HEK293T (cell line): ENCODE data around the gene FSCN2.

ENCODE experiments used
- CTCF ChIA-PET: fragments of 350-600 bp; formaldehyde crosslinking; extraction: SDS; loops from one replicate; lab custom pipeline; 2021; ENCODE audit warnings: antibody characterized with exemption, inconsistent platforms; lab: Yijun Ruan, JAX
- POLR2A ChIA-PET: fragments of 350-600 bp; formaldehyde crosslinking; extraction: SDS; loops from one replicate; lab custom pipeline; 2020; ENCODE audit warnings: antibody characterized with exemption, inconsistent platforms; lab: Yijun Ruan, JAX
- DNase-seq: peaks from one replicate; pipeline ENCODE4 v3.0.0; 2012; ENCODE audit warnings: mixed read lengths; ENCODE audit errors: extremely low spot score
- ARNT ChIP-seq: fragments of 450-650 bp; IDR thresholded peaks from 2 replicates; pipeline ENCODE4 v1.6.1; 2017; ENCODE audit warnings: mild to moderate bottlenecking
- BHLHE40 ChIP-seq: fragments of 450-650 bp; IDR thresholded peaks from 2 replicates; pipeline ENCODE4 v1.6.1; 2016; ENCODE audit warnings: mild to moderate bottlenecking, moderate library complexity, borderline replicate concordance
- CTBP1 ChIP-seq: fragments of 450-650 bp; IDR thresholded peaks from 2 replicates; pipeline ENCODE4 v1.6.1; 2016; ENCODE audit warnings: borderline replicate concordance
- ELF4 ChIP-seq: fragments of 450-650 bp; IDR thresholded peaks from 2 replicates; pipeline ENCODE4 v1.6.1; 2017; ENCODE audit warnings: antibody characterized with exemption
- FOXA1 ChIP-seq: fragments of 450-650 bp; IDR thresholded peaks from 2 replicates; pipeline ENCODE4 v1.6.1; 2016; ENCODE audit warnings: mild to moderate bottlenecking
- FOXK2 ChIP-seq: fragments of 450-650 bp; IDR thresholded peaks from 2 replicates; pipeline ENCODE4 v1.6.1; 2016; ENCODE audit warnings: mild to moderate bottlenecking
- FOXM1 ChIP-seq: fragments of 450-650 bp; IDR thresholded peaks from 2 replicates; pipeline ENCODE4 v1.6.1; 2017; ENCODE audit warnings: mild to moderate bottlenecking, borderline replicate concordance
- HDGF ChIP-seq: fragments of 450-650 bp; IDR thresholded peaks from 2 replicates; pipeline ENCODE4 v1.6.1; 2017; ENCODE audit warnings: antibody characterized with exemption, borderline replicate concordance
- L3MBTL2 ChIP-seq: fragments of 450-650 bp; conservative IDR thresholded peaks from 2 replicates; pipeline ENCODE4 v1.6.1; 2016; ENCODE audit warnings: mild to moderate bottlenecking
- LEF1 ChIP-seq: fragments of 450-650 bp; IDR thresholded peaks from 2 replicates; pipeline ENCODE4 v1.6.1; 2017; ENCODE audit warnings: mild to moderate bottlenecking, borderline replicate concordance
- NFRKB ChIP-seq: fragments of 450-650 bp; IDR thresholded peaks from 2 replicates; pipeline ENCODE4 v1.6.1; 2016; ENCODE audit warnings: mild to moderate bottlenecking, moderate library complexity
- SP1 ChIP-seq: fragments of 450-650 bp; IDR thresholded peaks from 2 replicates; pipeline ENCODE4 v1.6.1; 2017
- SUZ12 ChIP-seq: fragments of 450-650 bp; IDR thresholded peaks from 2 replicates; pipeline ENCODE4 v1.6.1; 2016; ENCODE audit warnings: mild to moderate bottlenecking
- TARDBP ChIP-seq: fragments of 450-650 bp; IDR thresholded peaks from 2 replicates; pipeline ENCODE4 v1.6.1; 2016
- ZNF384 ChIP-seq: fragments of 450-650 bp; IDR thresholded peaks from 2 replicates; pipeline ENCODE4 v1.6.1; 2016
- TF ChIP-seq, protein P1 (sequence below): fragments of 450-650 bp; IDR thresholded peaks from 2 replicates; pipeline ENCODE4 v1.6.1; 2016

Gene FSCN2

GRCh38 chr17:81517009-81517338 is 11.2 kb upstream of the FSCN2 start:
- DNase-seq, result no peak
- CTCF ChIA-PET, result no interaction called here
- TF ChIP-seq ARNT (no peak), CTBP1 (no peak), FOXM1 (no peak)
- POLR2A ChIA-PET, result interaction anchor here (0.8 to 7.5 kb wide), 2 partner anchors 19 to 26 kb away, joined by 3 to 66 read pairs; no protein-coding TSS in a partner anchor

GRCh38 chr17:81517339-81518112 is 10.7 kb upstream of the FSCN2 start:
- TF ChIP-seq FOXK2 (no peak), CTBP1 (no peak), L3MBTL2 (no peak), LEF1 (no peak), ARNT (no peak), ELF4 (no peak), TARDBP (no peak), FOXA1 (no peak), SP1 (no peak), HDGF (no peak), ZNF384 (no peak), SUZ12 (no peak), BHLHE40 (no peak)
- TF ChIP-seq, protein P1, sequence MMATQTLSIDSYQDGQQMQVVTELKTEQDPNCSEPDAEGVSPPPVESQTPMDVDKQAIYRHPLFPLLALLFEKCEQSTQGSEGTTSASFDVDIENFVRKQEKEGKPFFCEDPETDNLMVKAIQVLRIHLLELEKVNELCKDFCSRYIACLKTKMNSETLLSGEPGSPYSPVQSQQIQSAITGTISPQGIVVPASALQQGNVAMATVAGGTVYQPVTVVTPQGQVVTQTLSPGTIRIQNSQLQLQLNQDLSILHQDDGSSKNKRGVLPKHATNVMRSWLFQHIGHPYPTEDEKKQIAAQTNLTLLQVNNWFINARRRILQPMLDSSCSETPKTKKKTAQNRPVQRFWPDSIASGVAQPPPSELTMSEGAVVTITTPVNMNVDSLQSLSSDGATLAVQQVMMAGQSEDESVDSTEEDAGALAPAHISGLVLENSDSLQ, result no peak
- ChIA-PET POLR2A (interaction anchor here (1.8 to 7.5 kb wide), 2 partner anchors 27 to 35 kb away, joined by 6 to 66 read pairs; partner anchors contain the start of gene FAAP100), CTCF (interaction anchor here (1.4 kb wide), 1 partner anchor 33 kb away, joined by 4 read pairs; no protein-coding TSS in a partner anchor)
- no peak for DNase-seq

GRCh38 chr17:81518113-81518784 is 9.9 kb upstream of the FSCN2 start:
- no peak for DNase-seq
- TF ChIP-seq FOXK2 (no peak), ZNF384 (no peak)
- ChIA-PET POLR2A (interaction anchor here (1.8 to 7.5 kb wide), 2 partner anchors 28 to 34 kb away, joined by 6 to 66 read pairs; partner anchors contain the start of gene FAAP100), CTCF (interaction anchor here (1.4 kb wide), 1 partner anchor 34 kb away, joined by 4 read pairs; no protein-coding TSS in a partner anchor)

GRCh38 chr17:81518785-81519283 is 9.3 kb upstream of the FSCN2 start:
- TF ChIP-seq FOXA1 (no peak), LEF1 (no peak), BHLHE40 (no peak), ARNT (no peak), TARDBP (no peak), SP1 (no peak), FOXM1 (no peak), ELF4 (no peak), CTBP1 (no peak)
- TF ChIP-seq, protein P1, result no peak
- DNase-seq, result no peak
- POLR2A ChIA-PET, result interaction anchor here (1.8 kb wide), 1 partner anchor 33 kb away, joined by 6 read pairs; the partner anchor contains the start of gene FAAP100
- CTCF ChIA-PET, result interaction anchor here (1.4 kb wide), 1 partner anchor 34 kb away, joined by 4 read pairs; no protein-coding TSS in a partner anchor

DNA sequence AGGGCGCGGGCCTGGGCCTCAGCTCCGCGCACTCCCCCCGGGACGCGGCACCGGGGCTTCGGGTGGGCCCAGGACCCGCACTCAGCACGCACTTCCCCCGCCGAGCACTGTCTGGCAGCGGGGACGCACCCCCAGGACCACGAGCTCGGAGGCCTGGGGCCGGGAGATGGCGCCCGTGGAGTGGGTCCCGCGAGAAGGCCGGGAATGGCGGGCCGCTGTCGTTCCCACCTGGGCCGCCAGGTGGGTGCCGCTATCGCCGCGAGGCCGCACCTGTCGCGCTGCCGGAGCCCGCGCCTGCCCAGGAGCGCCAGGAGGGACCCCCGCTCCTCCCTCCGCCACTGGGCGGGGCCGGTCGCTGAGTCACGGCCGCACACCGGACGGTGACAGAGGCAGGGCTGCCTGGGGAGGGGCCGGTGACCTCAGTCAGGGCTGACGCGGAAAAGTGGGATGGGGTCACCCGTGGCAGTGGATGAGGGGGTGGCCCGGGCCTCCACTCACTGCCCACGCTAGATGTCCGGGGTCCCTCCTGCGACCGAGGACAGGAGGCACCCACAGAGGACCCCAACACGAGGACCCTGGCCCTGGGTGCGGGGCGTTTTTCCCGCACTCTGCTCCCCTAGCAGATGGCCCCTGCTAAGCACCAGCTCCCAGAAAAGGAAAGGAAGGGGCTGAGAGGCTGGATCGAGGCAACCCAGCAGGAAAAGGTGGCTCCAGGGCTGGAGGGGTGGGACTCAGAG is 8.7 kb upstream of the FSCN2 start:
- TF ChIP-seq SP1 (no peak), ARNT (no peak), ZNF384 (no peak), BHLHE40 (no peak), FOXM1 (no peak), FOXA1 (no peak), CTBP1 (no peak), NFRKB (no peak)
- TF ChIP-seq, protein P1, result no peak
- ChIA-PET CTCF (no interaction called here), POLR2A (interaction anchor here (1.8 kb wide), 1 partner anchor 33 kb away, joined by 6 read pairs; the partner anchor contains the start of gene FAAP100)
- no peak for DNase-seq
